Lung (tissue), 12 donors: Measurements from ENCODE around the gene RRAS. TPM values are rescaled to one million over a fixed set of nuclear protein-coding genes. Genes with fewer than 3 reads are reported as not detected.
A peak's percentile ranks its signal among the peaks of the same experiment; 100 is the strongest.

Source experiments
- ATAC-seq: fragments of 200-7000 bp; cut with Tn5 transposase; one replicate; pipeline ENCODE4 v1.9.1; 2020; ENCODE audit warnings: moderate number of reproducible peaks; ENCODE audit not compliant: insufficient read depth, low FRiP score
- DNase-seq, 3 donors: peaks; one replicate each; pipeline ENCODE4 v3.0.0-alpha.2; 2013 to 2017
- H3K27ac ChIP-seq, 2 donors: one replicate each; pipeline ENCODE4 v1.5.1; 2013; ENCODE audit warnings: mild to moderate bottlenecking in 2 of 2, moderate library complexity in 2 of 2, control low read depth in 1 of 2, inconsistent platforms in 1 of 2, low read depth in 1 of 2, low read length in 1 of 2
- H3K27me3 ChIP-seq, 3 donors: one replicate each; pipeline ENCODE4 v1.5.1; 2013; ENCODE audit warnings: low read length in 2 of 3; ENCODE audit not compliant: control insufficient read depth in 3 of 3, insufficient read depth in 3 of 3
- H3K36me3 ChIP-seq, 4 donors: one replicate each; pipeline ENCODE4 v1.5.1; 2013; ENCODE audit warnings: low read length in 4 of 4, mild to moderate bottlenecking in 1 of 4, moderate library complexity in 1 of 4; ENCODE audit not compliant: control insufficient read depth in 4 of 4, insufficient read depth in 4 of 4
- H3K4me1 ChIP-seq, 5 donors: one replicate each; pipeline ENCODE4 v1.5.1; 2013; ENCODE audit warnings: low read length in 5 of 5, mild to moderate bottlenecking in 2 of 5, moderate library complexity in 1 of 5; ENCODE audit not compliant: control insufficient read depth in 5 of 5, insufficient read depth in 5 of 5
- H3K4me3 ChIP-seq: one replicate; pipeline ENCODE4 v1.5.1; 2013; ENCODE audit warnings: mild to moderate bottlenecking, control low read depth, moderate library complexity
- H3K9ac ChIP-seq, 2 donors: one replicate each; pipeline ENCODE4 v1.5.1; 2013; ENCODE audit warnings: low read length in 2 of 2, control low read depth in 1 of 2; ENCODE audit not compliant: insufficient read depth in 1 of 2
- H3K9me3 ChIP-seq, 4 donors: one replicate each; pipeline ENCODE4 v1.5.1; 2013; ENCODE audit warnings: low read length in 3 of 4, mild to moderate bottlenecking in 1 of 4, moderate library complexity in 1 of 4; ENCODE audit not compliant: control insufficient read depth in 4 of 4, insufficient read depth in 3 of 4
- WGBS, 2 donors: extraction: QIAGEN DNeasy Blood & Tissue Kit; methylation state at CpG; one replicate each; pipeline ENCODE4 v1.1.7; 2013; 5-methylcytosine and 5-hydroxymethylcytosine counted together
- polyA plus RNA-seq, 2 donors: library from polyadenylated mRNA; stranded (reverse); fragments of 200-250 nt; gene quantifications; one replicate each; pipeline ENCODE4 v1.2.1, GENCODE V29; 2013
- total RNA-seq, 2 donors: library from RNA; depleted of rRNA in 1 of 2; stranded (reverse); fragments of >200 nt in 1 of 2; gene quantifications; one replicate each; pipeline ENCODE4 v1.2.1, GENCODE V29; 2014 to 2021
- TF ChIP-seq, protein P1 (sequence below): IDR thresholded peaks from 2 replicates; pipeline ENCODE4 v1.5.1; 2012; ENCODE audit warnings: mild to moderate bottlenecking; ENCODE audit errors: control extremely low read depth, extremely low read depth
- donor health status: control.
- donor health status: control.
- donor health status: Bipolar disorder and iron deficiency.
- donor health status: healthy.
- donor health status: DM: yes; HTN: yes; CAD: no.

The RRAS gene
- total and polyA plus RNA-seq, 4 donors = 26.3 to 180 (median 106) TPM

DNA sequence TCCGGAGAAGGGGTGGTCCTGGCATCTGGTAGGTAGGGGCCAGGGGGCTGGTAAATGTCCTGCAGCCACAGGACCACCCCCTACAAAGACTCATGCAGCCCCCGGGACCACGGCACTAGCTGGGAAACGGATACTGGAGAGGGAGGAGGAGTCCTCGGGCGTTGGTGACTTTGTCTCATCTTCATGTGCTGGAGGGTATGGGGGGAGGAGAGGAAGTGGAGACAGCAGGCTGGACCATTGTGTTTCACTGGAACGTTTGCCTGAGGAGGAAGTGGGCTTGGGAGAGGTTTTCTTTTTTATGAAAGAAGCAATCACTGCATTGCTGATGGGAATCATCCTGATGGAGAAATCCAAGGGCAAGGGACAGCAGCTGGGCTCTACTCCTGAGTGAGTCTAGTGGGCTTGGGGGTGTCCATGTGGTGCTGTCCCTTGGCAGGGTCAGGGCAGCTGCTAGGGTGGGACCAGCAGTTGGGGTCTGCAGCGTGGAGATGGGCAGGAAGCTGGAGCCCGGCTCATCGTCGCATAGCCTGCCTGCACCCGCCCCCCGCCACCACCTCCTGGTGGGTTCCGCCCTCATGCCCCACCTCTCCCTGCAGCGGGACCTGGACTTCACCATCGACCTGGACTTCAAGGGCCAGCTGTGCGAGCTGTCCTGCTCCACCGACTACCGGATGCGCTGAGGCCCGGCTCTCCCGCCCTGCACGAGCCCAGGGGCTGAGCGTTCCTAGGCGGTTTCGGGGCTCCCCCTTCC, 47.8 kb upstream of the RRAS start:
- peaks cover 0 to 32% (median 10%) of the 10 kb centered on the region in 5 donors for H3K4me1 ChIP-seq

DNA sequence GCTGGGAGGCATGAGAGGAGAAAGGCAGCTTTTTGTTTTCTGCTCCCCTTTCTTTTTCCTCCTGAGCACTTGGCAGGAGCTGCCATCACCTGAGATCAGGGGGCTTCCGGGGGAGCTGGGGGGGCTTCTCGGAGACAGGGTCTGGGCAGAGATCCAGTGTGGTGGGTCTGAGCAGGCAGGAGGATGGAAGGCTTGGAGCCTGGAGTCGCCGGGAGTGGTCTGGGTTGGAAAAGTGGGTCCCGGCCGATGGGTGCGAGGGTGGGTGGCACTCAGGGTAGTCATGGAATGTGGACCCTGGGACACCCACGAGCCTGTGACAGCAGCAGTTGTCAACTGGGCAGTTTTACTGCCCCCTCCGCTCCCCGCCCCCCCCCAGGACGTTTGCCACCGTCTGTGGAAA, 47.2 kb upstream of the RRAS start:
- peaks cover 0 to 32% (median 10%) of the 10 kb centered on the region in 5 donors for H3K4me1 ChIP-seq
- no peak overlapping the region for H3K4me3 ChIP-seq

More for the DNA sequence above, 47.8 kb upstream of the RRAS start:
- Histone ChIP-seq H3K27ac (peak overlapping the region; percentile 58 to 77), H3K36me3 (peaks cover 0 to 34% (median 24%) of the 10 kb centered on the region in 4 donors), H3K27me3 (peaks cover 0 to 5% (median 0%) of the 10 kb centered on the region in 3 donors), H3K4me3 (no peak overlapping the region), H3K9ac (no peak overlapping the region), H3K9me3 (no peaks in the 10 kb centered on the region)
- TF ChIP-seq, protein P1, sequence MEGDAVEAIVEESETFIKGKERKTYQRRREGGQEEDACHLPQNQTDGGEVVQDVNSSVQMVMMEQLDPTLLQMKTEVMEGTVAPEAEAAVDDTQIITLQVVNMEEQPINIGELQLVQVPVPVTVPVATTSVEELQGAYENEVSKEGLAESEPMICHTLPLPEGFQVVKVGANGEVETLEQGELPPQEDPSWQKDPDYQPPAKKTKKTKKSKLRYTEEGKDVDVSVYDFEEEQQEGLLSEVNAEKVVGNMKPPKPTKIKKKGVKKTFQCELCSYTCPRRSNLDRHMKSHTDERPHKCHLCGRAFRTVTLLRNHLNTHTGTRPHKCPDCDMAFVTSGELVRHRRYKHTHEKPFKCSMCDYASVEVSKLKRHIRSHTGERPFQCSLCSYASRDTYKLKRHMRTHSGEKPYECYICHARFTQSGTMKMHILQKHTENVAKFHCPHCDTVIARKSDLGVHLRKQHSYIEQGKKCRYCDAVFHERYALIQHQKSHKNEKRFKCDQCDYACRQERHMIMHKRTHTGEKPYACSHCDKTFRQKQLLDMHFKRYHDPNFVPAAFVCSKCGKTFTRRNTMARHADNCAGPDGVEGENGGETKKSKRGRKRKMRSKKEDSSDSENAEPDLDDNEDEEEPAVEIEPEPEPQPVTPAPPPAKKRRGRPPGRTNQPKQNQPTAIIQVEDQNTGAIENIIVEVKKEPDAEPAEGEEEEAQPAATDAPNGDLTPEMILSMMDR = no peak
- ATAC-seq = no peak
- peak; percentile 12 to 66 (median 38) for DNase-seq
- whole genome bisulfite sequencing, 2 donors = 56 to 63% methylated on average over 22 to 26 of the region's 26 CpGs

DNA sequence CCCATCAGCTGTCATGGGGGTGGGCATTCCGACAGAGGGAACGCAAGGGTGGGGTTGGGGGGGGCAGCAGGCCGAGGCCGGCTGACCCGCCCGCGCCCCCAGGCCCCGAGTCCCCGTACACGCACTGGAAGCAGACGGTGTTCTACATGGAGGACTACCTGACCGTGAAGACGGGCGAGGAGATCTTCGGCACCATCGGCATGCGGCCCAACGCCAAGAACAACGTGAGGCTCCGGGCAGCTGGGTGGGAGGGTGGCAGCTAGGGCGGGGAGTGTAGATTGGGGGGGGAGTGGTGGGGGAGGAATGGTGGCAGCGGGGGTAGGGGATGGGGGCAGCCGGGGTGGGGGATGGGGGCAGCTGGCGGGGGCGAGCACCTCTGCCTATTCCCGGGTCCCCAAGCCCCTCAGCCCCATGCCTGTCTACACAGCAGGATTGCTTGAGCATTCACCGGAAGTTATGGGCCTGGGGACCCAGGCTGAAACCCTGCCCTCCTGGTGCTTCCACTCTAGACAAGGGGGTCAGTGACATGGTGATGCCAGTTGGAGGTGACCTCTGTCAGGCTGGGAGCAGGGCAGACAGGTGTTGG, 46.7 kb upstream of the RRAS start:
- TF ChIP-seq, protein P1 = no peak
- H3K27me3 ChIP-seq = peaks cover 0 to 4% (median 0%) of the 10 kb centered on the region in 3 donors
- ATAC-seq (no peak), DNase-seq (peak in 1 of 3 donors; percentile 10)
- 78 to 90% methylated on average over 27 of the region's 27 CpGs for WGBS, 2 donors
- H3K4me1 ChIP-seq = peaks cover 0 to 31% (median 9%) of the 10 kb centered on the region in 5 donors
- H3K9me3 ChIP-seq = no peaks in the 10 kb centered on the region
- H3K36me3 ChIP-seq = peaks cover 0 to 43% (median 33%) of the 10 kb centered on the region in 4 donors
- H3K27ac ChIP-seq = peak overlapping the region in 1 of 2 donors; percentile 75
- no peak overlapping the region for H3K9ac ChIP-seq
- no peak overlapping the region for H3K4me3 ChIP-seq

More for the DNA sequence above, 47.2 kb upstream of the RRAS start:
- 49 to 58% methylated on average over 12 of the region's 12 CpGs for WGBS, 2 donors
- Histone ChIP-seq H3K27ac (peak overlapping the region in 1 of 2 donors; percentile 75), H3K9ac (no peak overlapping the region), H3K36me3 (peaks cover 0 to 38% (median 29%) of the 10 kb centered on the region in 4 donors), H3K9me3 (no peaks in the 10 kb centered on the region), H3K27me3 (peaks cover 0 to 5% (median 0%) of the 10 kb centered on the region in 3 donors)
- DNase-seq (no peak), ATAC-seq (no peak)
- TF ChIP-seq, protein P1 = no peak
